H1 (cell line): ENCODE data around the gene OR13D1. TPM values are rescaled to one million over a fixed set of nuclear protein-coding genes. Genes with fewer than 3 reads are reported as not detected.
"Not testable (repeated sequence)": the region's sequence is repeated elsewhere in the genome, so short reads cannot be mapped to it uniquely, and the experiment has no call there.

Source experiments
- CTCF ChIA-PET: fragments of 300-600 bp; sonication (Branson Sonifier 250); formaldehyde crosslinking; loops from one replicate; lab custom pipeline; 2021; ENCODE audit not compliant: partially characterized antibody; lab: Charles Lee
- POLR2A ChIA-PET: fragments of 300-600 bp; sonication (Branson Sonifier 250); formaldehyde crosslinking; loops from one replicate; lab custom pipeline; 2021; ENCODE audit warnings: inconsistent platforms; ENCODE audit not compliant: partially characterized antibody; lab: Charles Lee
- DNase-seq, 2 experiments: peaks; one replicate each; pipeline versions ENCODE4 v3.0.0 to v3.0.0-alpha.2; 2010 to 2022; ENCODE audit warnings: low spot score in 2 of 2, low read depth in 1 of 2, mixed read lengths in 1 of 2
- FAIRE-seq: peaks from 2 replicates; lab custom pipeline; 2011; peaks lifted over from hg19 to GRCh38; lab: Jason Lieb, UNC
- H2AFZ ChIP-seq: 2 replicates; pipeline ENCODE4 v1.8.1; 2012; ENCODE audit warnings: low read length, inconsistent platforms
- H2AK5ac ChIP-seq: 2 replicates; pipeline ENCODE4 v1.6.1; 2013; ENCODE audit warnings: low read depth, low read length
- H2BK120ac ChIP-seq: replicated peaks from 2 replicates; pipeline ENCODE3; 2013; ENCODE audit warnings: low read depth, low read length, inconsistent platforms
- H2BK12ac ChIP-seq: 2 replicates; pipeline ENCODE4 v1.6.1; 2013; ENCODE audit warnings: low read depth, low read length
- H2BK15ac ChIP-seq: 2 replicates; pipeline ENCODE4 v1.6.1; 2013; ENCODE audit warnings: low read length
- H2BK20ac ChIP-seq: 2 replicates; pipeline ENCODE4 v1.6.1; 2013; ENCODE audit warnings: low read length
- H2BK5ac ChIP-seq: 2 replicates; pipeline ENCODE4 v1.6.1; 2013; ENCODE audit warnings: low read depth, low read length
- H3K14ac ChIP-seq: 2 replicates; pipeline ENCODE4 v1.6.1; 2013; ENCODE audit warnings: inconsistent platforms; ENCODE audit not compliant: insufficient read length
- H3K18ac ChIP-seq: 2 replicates; pipeline ENCODE4 v1.6.1; 2013; ENCODE audit warnings: low read length; ENCODE audit errors: extremely low read depth
- H3K23ac ChIP-seq: 2 replicates; pipeline ENCODE4 v1.6.1; 2013; ENCODE audit warnings: inconsistent platforms; ENCODE audit not compliant: insufficient read length
- H3K23me2 ChIP-seq: 2 replicates; pipeline ENCODE4 v1.6.1; 2013; ENCODE audit warnings: low read depth, low read length
- H3K27ac ChIP-seq: 2 replicates; pipeline ENCODE4 v1.6.1; 2011; ENCODE audit warnings: low read depth, low read length, inconsistent platforms
- H3K27me3 ChIP-seq, 4 experiments: replicated peaks in 1 of 4; 1 replicate in 1 of 4; 2 replicates in 3 of 4; pipeline versions ENCODE4 v1.6.1 to v1.8.1; 2011 to 2013; ENCODE audit warnings: low read length in 3 of 4, mild to moderate bottlenecking in 3 of 4, inconsistent platforms in 2 of 4, mixed read lengths in 2 of 4, moderate library complexity in 1 of 4; ENCODE audit not compliant: control insufficient read depth in 3 of 4, insufficient read depth in 3 of 4; ENCODE audit errors: extremely low read depth in 1 of 4
- H3K36me3 ChIP-seq, 4 experiments: 2 replicates each; pipeline versions ENCODE4 v1.6.1 to v1.8.1; 2011 to 2013; ENCODE audit warnings: mild to moderate bottlenecking in 4 of 4, low read length in 3 of 4, moderate library complexity in 2 of 4, control low read depth in 1 of 4, inconsistent platforms in 1 of 4; ENCODE audit not compliant: insufficient read depth in 4 of 4, control insufficient read depth in 2 of 4
- H3K4ac ChIP-seq: replicated peaks from 2 replicates; pipeline ENCODE3; 2013; ENCODE audit warnings: low read length, low read depth, mixed read lengths, inconsistent platforms; ENCODE audit not compliant: insufficient read length
- H3K4me1 ChIP-seq, 4 experiments: replicated peaks in 1 of 4; 1 replicate in 1 of 4; 2 replicates in 3 of 4; pipeline versions ENCODE4 v1.6.1 to v1.8.1; 2011 to 2013; ENCODE audit warnings: low read length in 3 of 4, inconsistent platforms in 2 of 4, mixed read lengths in 1 of 4; ENCODE audit not compliant: insufficient read depth in 4 of 4, control insufficient read depth in 3 of 4
- H3K4me2 ChIP-seq, 2 experiments: 2 replicates each; pipeline versions ENCODE4 v1.6.1 to v1.8.1; 2011 to 2013; ENCODE audit warnings: low read depth in 2 of 2, low read length in 2 of 2, control low read depth in 1 of 2, inconsistent platforms in 1 of 2, mild to moderate bottlenecking in 1 of 2; ENCODE audit not compliant: insufficient read depth in 1 of 2
- H3K4me3 ChIP-seq, 4 experiments: fragments of 200-600, 300-600 bp in 1 of 4; sonication (generic), shearing (Covaris generic), sonication (Bioruptor Twin) in 1 of 4; 2 replicates each; pipeline versions ENCODE4 v1.5.1 to v1.8.1; 2011 to 2016; ENCODE audit warnings: low read length in 4 of 4, low read depth in 3 of 4, control low read depth in 2 of 4, inconsistent platforms in 2 of 4, mild to moderate bottlenecking in 2 of 4, mixed read lengths in 1 of 4, moderate library complexity in 1 of 4; ENCODE audit not compliant: insufficient read depth in 2 of 4; ENCODE audit errors: extremely low read depth in 1 of 4
- H3K56ac ChIP-seq: replicated peaks from 2 replicates; pipeline ENCODE3; 2013; ENCODE audit warnings: low read depth, mild to moderate bottlenecking, mixed read lengths, low read length, inconsistent platforms; ENCODE audit not compliant: insufficient read length
- H3K79me1 ChIP-seq: 2 replicates; pipeline ENCODE4 v1.6.1; 2013; ENCODE audit warnings: low read depth, low read length, control low read depth
- H3K79me2 ChIP-seq, 2 experiments: 2 replicates each; pipeline versions ENCODE4 v1.6.1 to v1.8.1; 2012 to 2013; ENCODE audit warnings: low read length in 2 of 2, mild to moderate bottlenecking in 2 of 2, inconsistent platforms in 1 of 2; ENCODE audit not compliant: insufficient read depth in 2 of 2, control insufficient read depth in 1 of 2
- H3K9ac ChIP-seq, 4 experiments: replicated peaks in 1 of 4; 1 replicate in 1 of 4; 2 replicates in 3 of 4; pipeline versions ENCODE4 v1.6.1 to v1.8.1; 2011 to 2013; ENCODE audit warnings: low read depth in 3 of 4, low read length in 3 of 4, control low read depth in 2 of 4, mild to moderate bottlenecking in 2 of 4, moderate library complexity in 2 of 4, inconsistent platforms in 1 of 4; ENCODE audit errors: extremely low read depth in 1 of 4
- H3K9me3 ChIP-seq, 2 experiments: 2 replicates each; pipeline versions ENCODE4 v1.6.1 to v1.8.1; 2012 to 2013; ENCODE audit warnings: mild to moderate bottlenecking in 2 of 2, moderate library complexity in 2 of 2, control low read depth in 1 of 2, inconsistent platforms in 1 of 2, low read depth in 1 of 2, low read length in 1 of 2, mixed read lengths in 1 of 2; ENCODE audit not compliant: insufficient read depth in 2 of 2
- H4K20me1 ChIP-seq, 2 experiments: replicated peaks in 1 of 2; 2 replicates each; pipeline versions ENCODE3 to v1.8.1; 2011 to 2013; ENCODE audit warnings: inconsistent platforms in 2 of 2, low read length in 2 of 2, mild to moderate bottlenecking in 1 of 2; ENCODE audit not compliant: insufficient read depth in 2 of 2, control insufficient read depth in 1 of 2
- H4K5ac ChIP-seq: 2 replicates; pipeline ENCODE4 v1.6.1; 2013; ENCODE audit warnings: low read length, low read depth, mixed read lengths, inconsistent platforms; ENCODE audit not compliant: insufficient read length
- H4K8ac ChIP-seq: 2 replicates; pipeline ENCODE4 v1.8.0; 2013; ENCODE audit warnings: mild to moderate bottlenecking, moderate library complexity, low read length, inconsistent platforms; ENCODE audit not compliant: insufficient read depth; ENCODE audit errors: extremely low read depth
- H4K91ac ChIP-seq: replicated peaks from 2 replicates; pipeline ENCODE3; 2013; ENCODE audit warnings: low read length, mixed read lengths, inconsistent platforms; ENCODE audit not compliant: insufficient read length
- WGBS, 2 experiments: shearing (Covaris generic) in 1 of 2; methylation state at CpG; one replicate each; pipeline versions ENCODE4 v1.1.6 to v1.1.7; 2013 to 2015; ENCODE audit warnings: low lambda C conversion rate in 2 of 2, mixed read lengths in 2 of 2, inconsistent platforms in 1 of 2, low coverage in 1 of 2, missing lambda C conversion rate in 1 of 2; ENCODE audit not compliant: insufficient replicate concordance in 2 of 2, insufficient coverage in 1 of 2, insufficient read length in 1 of 2; ENCODE audit errors: extremely low coverage in 1 of 2, missing lambda C conversion rate in 1 of 2; 5-methylcytosine and 5-hydroxymethylcytosine counted together
- polyA plus RNA-seq, 7 experiments: library from polyadenylated mRNA; depleted of rRNA in 3 of 7; stranded (reverse) in 5 of 7; unstranded in 2 of 7; fragments of >200 nt in 5 of 7; fragments of 200-250 nt in 2 of 7; gene quantifications; 1 replicate in 5 of 7; 2 replicates in 1 of 7; 4 replicates in 1 of 7; pipeline versions ENCODE4 v1.2.1 to v1.2.3, GENCODE V29; 2011 to 2013; ENCODE audit warnings: missing spikeins in 2 of 7, mixed read lengths in 2 of 7
- total RNA-seq: library from RNA; stranded (reverse); fragmentation: NEBNext Ultra II Directional; extraction: Animal tissue kit (Norgen Biotek cat#: 25700); gene quantifications from 2 replicates; pipeline ENCODE4 v1.2.1, GENCODE V29; 2021

The OR13D1 gene
- total and polyA plus RNA-seq, 2 of the 8 experiments (the other 6 are each of a cell fraction or from before 2014, with no cell fraction given): not detected

DNA sequence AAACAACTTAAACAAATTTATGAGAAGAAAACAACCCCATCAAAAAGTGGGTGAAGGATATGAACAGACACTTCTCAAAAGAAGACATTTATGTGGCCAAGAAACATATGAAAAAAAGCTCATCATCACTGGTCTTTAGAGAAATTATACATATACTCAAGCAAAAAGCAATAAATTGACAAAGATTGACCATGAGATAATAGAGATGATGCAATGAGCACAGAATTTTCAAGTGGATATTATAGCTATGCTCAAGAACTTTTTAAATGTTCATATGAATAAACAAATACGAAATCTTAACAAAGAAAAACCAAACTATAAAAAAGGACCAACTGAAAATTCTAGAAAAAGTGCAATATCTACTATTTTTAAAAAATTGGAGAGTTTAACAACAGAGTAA, 14.4 kb downstream of the OR13D1 start:
- H3K27ac ChIP-seq, H4K8ac ChIP-seq, FAIRE-seq, H2AK5ac ChIP-seq, CTCF ChIA-PET, H4K5ac ChIP-seq, H2BK5ac ChIP-seq, H3K4ac ChIP-seq, H3K23ac ChIP-seq, H3K18ac ChIP-seq, H3K23me2 ChIP-seq, H3K14ac ChIP-seq, H4K20me1 ChIP-seq, H3K4me2 ChIP-seq, H3K79me2 ChIP-seq, H3K36me3 ChIP-seq, H2BK20ac ChIP-seq, H3K9ac ChIP-seq, H3K27me3 ChIP-seq, H2BK15ac ChIP-seq, POLR2A ChIA-PET, DNase-seq, H4K91ac ChIP-seq, H3K4me1 ChIP-seq, H2BK12ac ChIP-seq, H3K56ac ChIP-seq, H3K4me3 ChIP-seq, H3K9me3 ChIP-seq, H3K79me1 ChIP-seq, H2AFZ ChIP-seq, H2BK120ac ChIP-seq: not testable (repeated sequence)
- WGBS, 2 experiments: 84% methylated on average over 1 of the region's 1 CpG; no CpG with 5 or more reads in 1 of the 2 experiments
